HepG2 (cell line): ENCODE results near the gene TOR1B.

ENCODE experiments used
- CCAR2 ChIP-seq: fragments of 200-400 bp; formaldehyde crosslinking; optimal IDR thresholded peaks from 2 replicates; pipeline ENCODE3; 2018; ENCODE audit warnings: low read depth, mild to moderate bottlenecking, low read length, moderate library complexity
- EED ChIP-seq: sonication (generic); formaldehyde crosslinking; IDR thresholded peaks from 2 replicates; pipeline ENCODE4 v1.5.0; 2020; ENCODE audit warnings: mild to moderate bottlenecking, missing genetic modification reagents
- EZH2 ChIP-seq: conservative IDR thresholded peaks from 2 replicates; pipeline ENCODE4 v1.6.1; 2012; ENCODE audit warnings: mild to moderate bottlenecking, low read depth, low read length, moderate library complexity
- FOXK1 ChIP-seq: sonication (generic); formaldehyde crosslinking; IDR thresholded peaks from 2 replicates; pipeline ENCODE4 v1.4.0; 2020; ENCODE audit warnings: low read depth, missing genetic modification reagents, borderline replicate concordance
- KLF16 ChIP-seq, 2 experiments: sonication (generic) in 1 of 2; formaldehyde crosslinking in 1 of 2; IDR thresholded peaks; 2 replicates each; pipeline versions ENCODE4 v1.6.1 to v1.8.0; 2016 to 2023; ENCODE audit warnings: missing genetic modification reagents in 2 of 2, missing compliant biosample characterization in 1 of 2
- SMC3 ChIP-seq: IDR thresholded peaks from 2 replicates; pipeline ENCODE4 v1.6.1; 2011; ENCODE audit warnings: low read length, improper control_type of control experiment
- TBP ChIP-seq: sonication (generic); formaldehyde crosslinking; IDR thresholded peaks from 2 replicates; pipeline ENCODE4 v1.5.0; 2020; ENCODE audit warnings: missing genetic modification reagents
- ZBTB7A ChIP-seq: sonication (generic); formaldehyde crosslinking; IDR thresholded peaks from 2 replicates; pipeline ENCODE4 v1.8.0; 2022; ENCODE audit warnings: mild to moderate bottlenecking, missing genetic modification reagents
- ZNF292 ChIP-seq: sonication (generic); formaldehyde crosslinking; IDR thresholded peaks from 2 replicates; pipeline ENCODE4 v1.8.1; 2022; ENCODE audit warnings: mild to moderate bottlenecking, low read depth, missing genetic modification reagents, borderline replicate concordance
- ZNF629 ChIP-seq: sonication (generic); formaldehyde crosslinking; conservative IDR thresholded peaks from 2 replicates; pipeline ENCODE4 v1.5.0; 2020; ENCODE audit warnings: missing genetic modification reagents

GRCh38 chr9:129835128-129835859, 32.3 kb downstream of the TOR1B start, which contains the start of the genes C9orf78 and USP20:
- TF ChIP-seq KLF16 (CRISPR knock-in tag; IDR thresholded peaks at IDR 0.05), result peak in 1 of 2 experiments; percentile 45; a peak in 1 of 4 replicates
- no peak for TF ChIP-seq EED (CRISPR knock-in tag)
- TF ChIP-seq ZNF629 (CRISPR knock-in tag), result no peak
- no peak for TF ChIP-seq CCAR2
- no peak for TF ChIP-seq ZBTB7A (CRISPR knock-in tag)
- no peak for TF ChIP-seq TBP (CRISPR knock-in tag)
- TF ChIP-seq FOXK1 (CRISPR knock-in tag), result peak; percentile 23; the same call in 1 of the 2 replicates
- no peak for TF ChIP-seq ZNF292 (CRISPR knock-in tag)
- no peak for TF ChIP-seq SMC3
- no peak for TF ChIP-seq EZH2
